A549 (cell line): ENCODE measurements around the gene BMERB1.

Experiments used
- BHLHE40 ChIP-seq: IDR thresholded peaks from 2 replicates; pipeline ENCODE4 v1.6.1; 2012; ENCODE audit warnings: low read depth, low read length, inconsistent platforms
- EP300 ChIP-seq, 2 experiments: fragments of >200 bp; sonication (Bioruptor Twin); formaldehyde crosslinking; IDR thresholded peaks; 2 replicates in 1 of 2; 3 replicates in 1 of 2; pipeline ENCODE4 v1.6.1; 2016 to 2017
- FOSL2 ChIP-seq, 2 experiments: fragments of 450-650 bp in 1 of 2; fragments of >200 bp in 1 of 2; sonication (Bioruptor Twin) in 1 of 2; formaldehyde crosslinking; IDR thresholded peaks; 2 replicates each; pipeline versions ENCODE4 v1.5.0 to v1.6.1; 2016 to 2020; ENCODE audit warnings: mild to moderate bottlenecking in 1 of 2, moderate library complexity in 1 of 2
- MAZ ChIP-seq: fragments of 150-350 bp; IDR thresholded peaks from 2 replicates; pipeline ENCODE4 v1.6.1; 2014; ENCODE audit warnings: antibody characterized with exemption, low read depth, low read length, borderline replicate concordance
- MYC ChIP-seq: IDR thresholded peaks from 2 replicates; pipeline ENCODE4 v1.6.1; 2012; ENCODE audit warnings: mild to moderate bottlenecking, inconsistent platforms, low read length, improper control_type of control experiment, borderline replicate concordance
- POLR2A ChIP-seq: IDR thresholded peaks from 2 replicates; pipeline ENCODE4 v1.6.1; 2012; ENCODE audit warnings: mild to moderate bottlenecking, low read length
- TF ChIP-seq, protein P1 (sequence below): fragments of 250-450 bp; sonication (Bioruptor Pico); IDR thresholded peaks from 2 replicates; pipeline ENCODE4 v1.5.0; 2021; ENCODE audit warnings: mild to moderate bottlenecking, moderate library complexity, borderline replicate concordance
- TF ChIP-seq, protein P2 (sequence below): fragments of >200 bp; sonication (Bioruptor Twin); formaldehyde crosslinking; IDR thresholded peaks from 3 replicates; pipeline ENCODE4 v1.5.1; 2016
- TF ChIP-seq, protein P3 (sequence below): fragments of 200-600 bp; sonication (generic); IDR thresholded peaks from 2 replicates; pipeline ENCODE4 v1.6.1; 2016; ENCODE audit warnings: antibody characterized with exemption, mild to moderate bottlenecking, moderate library complexity
- TF ChIP-seq, protein P4 (sequence below): IDR thresholded peaks from 2 replicates; pipeline ENCODE4 v1.6.1; 2012

DNA sequence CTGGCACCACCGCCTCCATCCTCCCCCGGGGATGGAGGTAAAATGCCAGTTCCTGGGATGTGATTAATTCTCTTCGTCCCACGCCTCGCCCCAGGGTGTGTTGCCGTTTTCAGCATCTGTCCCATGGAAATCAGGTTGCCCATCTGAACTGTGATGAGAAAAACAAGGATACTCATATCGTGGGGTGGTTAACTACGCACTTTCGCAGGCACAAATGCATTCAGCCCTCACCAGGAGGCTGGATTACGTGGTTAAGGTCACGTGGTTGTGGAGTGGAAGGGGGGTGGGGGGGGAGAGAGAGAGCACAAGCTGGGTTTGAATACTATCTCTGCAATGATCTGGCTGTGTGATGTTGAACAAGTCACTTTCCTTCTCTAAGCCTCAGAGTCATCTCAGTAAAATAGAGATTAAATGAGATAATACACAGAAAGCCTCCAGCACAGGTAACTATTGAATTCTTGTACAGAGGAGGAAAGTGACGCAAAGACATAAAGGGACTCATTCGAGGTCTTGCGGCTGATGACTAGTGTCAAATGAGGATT lies 74.7 kb downstream of the BMERB1 start:
- TF ChIP-seq, protein P1, sequence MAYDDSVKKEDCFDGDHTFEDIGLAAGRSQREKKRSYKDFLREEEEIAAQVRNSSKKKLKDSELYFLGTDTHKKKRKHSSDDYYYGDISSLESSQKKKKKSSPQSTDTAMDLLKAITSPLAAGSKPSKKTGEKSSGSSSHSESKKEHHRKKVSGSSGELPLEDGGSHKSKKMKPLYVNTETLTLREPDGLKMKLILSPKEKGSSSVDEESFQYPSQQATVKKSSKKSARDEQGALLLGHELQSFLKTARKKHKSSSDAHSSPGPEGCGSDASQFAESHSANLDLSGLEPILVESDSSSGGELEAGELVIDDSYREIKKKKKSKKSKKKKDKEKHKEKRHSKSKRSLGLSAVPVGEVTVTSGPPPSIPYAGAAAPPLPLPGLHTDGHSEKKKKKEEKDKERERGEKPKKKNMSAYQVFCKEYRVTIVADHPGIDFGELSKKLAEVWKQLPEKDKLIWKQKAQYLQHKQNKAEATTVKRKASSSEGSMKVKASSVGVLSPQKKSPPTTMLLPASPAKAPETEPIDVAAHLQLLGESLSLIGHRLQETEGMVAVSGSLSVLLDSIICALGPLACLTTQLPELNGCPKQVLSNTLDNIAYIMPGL: no peak
- TF ChIP-seq, protein P2, sequence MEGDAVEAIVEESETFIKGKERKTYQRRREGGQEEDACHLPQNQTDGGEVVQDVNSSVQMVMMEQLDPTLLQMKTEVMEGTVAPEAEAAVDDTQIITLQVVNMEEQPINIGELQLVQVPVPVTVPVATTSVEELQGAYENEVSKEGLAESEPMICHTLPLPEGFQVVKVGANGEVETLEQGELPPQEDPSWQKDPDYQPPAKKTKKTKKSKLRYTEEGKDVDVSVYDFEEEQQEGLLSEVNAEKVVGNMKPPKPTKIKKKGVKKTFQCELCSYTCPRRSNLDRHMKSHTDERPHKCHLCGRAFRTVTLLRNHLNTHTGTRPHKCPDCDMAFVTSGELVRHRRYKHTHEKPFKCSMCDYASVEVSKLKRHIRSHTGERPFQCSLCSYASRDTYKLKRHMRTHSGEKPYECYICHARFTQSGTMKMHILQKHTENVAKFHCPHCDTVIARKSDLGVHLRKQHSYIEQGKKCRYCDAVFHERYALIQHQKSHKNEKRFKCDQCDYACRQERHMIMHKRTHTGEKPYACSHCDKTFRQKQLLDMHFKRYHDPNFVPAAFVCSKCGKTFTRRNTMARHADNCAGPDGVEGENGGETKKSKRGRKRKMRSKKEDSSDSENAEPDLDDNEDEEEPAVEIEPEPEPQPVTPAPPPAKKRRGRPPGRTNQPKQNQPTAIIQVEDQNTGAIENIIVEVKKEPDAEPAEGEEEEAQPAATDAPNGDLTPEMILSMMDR: no peak
- TF ChIP-seq, protein P3, sequence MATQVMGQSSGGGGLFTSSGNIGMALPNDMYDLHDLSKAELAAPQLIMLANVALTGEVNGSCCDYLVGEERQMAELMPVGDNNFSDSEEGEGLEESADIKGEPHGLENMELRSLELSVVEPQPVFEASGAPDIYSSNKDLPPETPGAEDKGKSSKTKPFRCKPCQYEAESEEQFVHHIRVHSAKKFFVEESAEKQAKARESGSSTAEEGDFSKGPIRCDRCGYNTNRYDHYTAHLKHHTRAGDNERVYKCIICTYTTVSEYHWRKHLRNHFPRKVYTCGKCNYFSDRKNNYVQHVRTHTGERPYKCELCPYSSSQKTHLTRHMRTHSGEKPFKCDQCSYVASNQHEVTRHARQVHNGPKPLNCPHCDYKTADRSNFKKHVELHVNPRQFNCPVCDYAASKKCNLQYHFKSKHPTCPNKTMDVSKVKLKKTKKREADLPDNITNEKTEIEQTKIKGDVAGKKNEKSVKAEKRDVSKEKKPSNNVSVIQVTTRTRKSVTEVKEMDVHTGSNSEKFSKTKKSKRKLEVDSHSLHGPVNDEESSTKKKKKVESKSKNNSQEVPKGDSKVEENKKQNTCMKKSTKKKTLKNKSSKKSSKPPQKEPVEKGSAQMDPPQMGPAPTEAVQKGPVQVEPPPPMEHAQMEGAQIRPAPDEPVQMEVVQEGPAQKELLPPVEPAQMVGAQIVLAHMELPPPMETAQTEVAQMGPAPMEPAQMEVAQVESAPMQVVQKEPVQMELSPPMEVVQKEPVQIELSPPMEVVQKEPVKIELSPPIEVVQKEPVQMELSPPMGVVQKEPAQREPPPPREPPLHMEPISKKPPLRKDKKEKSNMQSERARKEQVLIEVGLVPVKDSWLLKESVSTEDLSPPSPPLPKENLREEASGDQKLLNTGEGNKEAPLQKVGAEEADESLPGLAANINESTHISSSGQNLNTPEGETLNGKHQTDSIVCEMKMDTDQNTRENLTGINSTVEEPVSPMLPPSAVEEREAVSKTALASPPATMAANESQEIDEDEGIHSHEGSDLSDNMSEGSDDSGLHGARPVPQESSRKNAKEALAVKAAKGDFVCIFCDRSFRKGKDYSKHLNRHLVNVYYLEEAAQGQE: no peak
- TF ChIP-seq MYC (no peak), EP300 (IDR thresholded peaks at IDR 0.05) (no peak), FOSL2 (IDR thresholded peaks at IDR 0.05) (no peak), FOSL2 (CRISPR knock-in tag; IDR thresholded peaks at IDR 0.05) (no peak), MAZ (no peak), POLR2A (no peak), BHLHE40 (no peak)
- TF ChIP-seq, protein P4, sequence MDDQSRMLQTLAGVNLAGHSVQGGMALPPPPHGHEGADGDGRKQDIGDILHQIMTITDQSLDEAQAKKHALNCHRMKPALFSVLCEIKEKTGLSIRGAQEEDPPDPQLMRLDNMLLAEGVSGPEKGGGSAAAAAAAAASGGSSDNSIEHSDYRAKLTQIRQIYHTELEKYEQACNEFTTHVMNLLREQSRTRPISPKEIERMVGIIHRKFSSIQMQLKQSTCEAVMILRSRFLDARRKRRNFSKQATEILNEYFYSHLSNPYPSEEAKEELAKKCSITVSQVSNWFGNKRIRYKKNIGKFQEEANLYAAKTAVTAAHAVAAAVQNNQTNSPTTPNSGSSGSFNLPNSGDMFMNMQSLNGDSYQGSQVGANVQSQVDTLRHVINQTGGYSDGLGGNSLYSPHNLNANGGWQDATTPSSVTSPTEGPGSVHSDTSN: no peak
